Measurements from ENCODE around the gene ARHGEF4. TPM values are rescaled to one million over a fixed set of nuclear protein-coding genes. Genes with fewer than 3 reads are reported as not detected.

The ARHGEF4 gene
- total RNA-seq, 1 donor from 2014 or later = 9.1 TPM

- Histone ChIP-seq H3K4me3 (no peak overlapping the region), H3K27me3 (ENCODE audit: low read depth) (no peaks in the 10 kb centered on the region), H3K36me3 (peaks cover 100% of the 10 kb centered on the region), H3K9me3 (no peaks in the 10 kb centered on the region), H3K27ac (no peak overlapping the region), H3K4me1 (peaks cover 8% of the 10 kb centered on the region)
- TF ChIP-seq CTCF (IDR thresholded peaks at IDR 0.05) = no peak
- no peak for DNase-seq
- intact Hi-C loops (cut with DNase I) = no loop called here
- ATAC-seq = no peak
Observed at GRCh38 chr2:131052741-131053263, 216.1 kb downstream of the ARHGEF4 start.

GRCh38 chr2:131054488-131054887 lies 217.8 kb downstream of the ARHGEF4 start:
- no peak for DNase-seq
- Histone ChIP-seq H3K4me3 (no peak overlapping the region), H3K36me3 (peaks cover 98% of the 10 kb centered on the region), H3K27ac (no peak overlapping the region), H3K27me3 (ENCODE audit: low read depth) (no peaks in the 10 kb centered on the region), H3K9me3 (no peaks in the 10 kb centered on the region), H3K4me1 (peaks cover 8% of the 10 kb centered on the region)
- no peak for ATAC-seq
- intact Hi-C loops (cut with DNase I) = no loop called here
- no peak for TF ChIP-seq CTCF (IDR thresholded peaks at IDR 0.05)

- Histone ChIP-seq H3K27ac (no peak overlapping the region), H3K9me3 (no peaks in the 10 kb centered on the region), H3K4me3 (no peak overlapping the region), H3K4me1 (peaks cover 8% of the 10 kb centered on the region), H3K36me3 (peaks cover 88% of the 10 kb centered on the region), H3K27me3 (ENCODE audit: low read depth) (no peaks in the 10 kb centered on the region)
- intact Hi-C loops (cut with DNase I) = no loop called here
- ATAC-seq (peak; percentile 21 to 23), DNase-seq (peak; percentile 24)
- TF ChIP-seq CTCF (IDR thresholded peaks at IDR 0.05) = no peak
Observed at GRCh38 chr2:131055169-131056065, 218.7 kb downstream of the ARHGEF4 start.

- Histone ChIP-seq H3K36me3 (peaks cover 82% of the 10 kb centered on the region), H3K4me3 (no peak overlapping the region), H3K4me1 (peaks cover 8% of the 10 kb centered on the region), H3K9me3 (no peaks in the 10 kb centered on the region), H3K27me3 (ENCODE audit: low read depth) (no peaks in the 10 kb centered on the region), H3K27ac (no peak overlapping the region)
- no peak for TF ChIP-seq CTCF (IDR thresholded peaks at IDR 0.05)
- intact Hi-C loops (cut with DNase I) = no loop called here
- DNase-seq = no peak
- ATAC-seq = no peak
Observed at GRCh38 chr2:131056204-131056931, 219.7 kb downstream of the ARHGEF4 start.

GRCh38 chr2:131056932-131057287 lies 220.2 kb downstream of the ARHGEF4 start:
- Histone ChIP-seq H3K9me3 (no peaks in the 10 kb centered on the region), H3K4me3 (no peak overlapping the region), H3K27me3 (ENCODE audit: low read depth) (no peaks in the 10 kb centered on the region), H3K27ac (no peak overlapping the region), H3K4me1 (peaks cover 8% of the 10 kb centered on the region), H3K36me3 (peaks cover 78% of the 10 kb centered on the region)
- intact Hi-C loops (cut with DNase I) = no loop called here
- no peak for DNase-seq
- no peak for TF ChIP-seq CTCF (IDR thresholded peaks at IDR 0.05)
- no peak for ATAC-seq

Data from lower lobe of right lung (tissue), 2 donors.